ENCODE data around the gene GPR107. TPM values are rescaled to one million over a fixed set of nuclear protein-coding genes. Genes with fewer than 3 reads are reported as not detected.

The GPR107 gene
- total RNA-seq, 1 experiment from 2014 or later, result 33.2 TPM

GRCh38 chr9:130013326-130013725, 40.4 kb upstream of the GPR107 start (continued):
- TF ChIP-seq ARID4B (CRISPR knock-in tag; IDR thresholded peaks at IDR 0.05; ENCODE audit: borderline replicate concordance), result no peak

- no peak for ATAC-seq
- peaks cover 9% of the 10 kb centered on the region for H3K36me3 Mint-ChIP-seq
- no peaks in the 10 kb centered on the region for H3K27me3 Mint-ChIP-seq (ENCODE audit: low read depth)
- ChIA-PET CTCF (no interaction called here), POLR2A (no interaction called here)
- DNase-seq (ENCODE audit: low spot score), result no peak
- no peak overlapping the region for H3K27ac Mint-ChIP-seq
- peaks cover 10% of the 10 kb centered on the region for H3K9me3 Mint-ChIP-seq
- H3K4me3 Mint-ChIP-seq, result no peak overlapping the region
- H3K4me1 Mint-ChIP-seq, result no peaks in the 10 kb centered on the region
- TF ChIP-seq GABPB1 (CRISPR knock-in tag; IDR thresholded peaks at IDR 0.05) (no peak), ESRRA (CRISPR knock-in tag; IDR thresholded peaks at IDR 0.05; ENCODE audit: borderline replicate concordance) (no peak), ATF3 (CRISPR knock-in tag; conservative IDR thresholded peaks at IDR 0.05) (no peak), MLX (CRISPR knock-in tag; IDR thresholded peaks at IDR 0.05) (no peak), ERG (CRISPR knock-in tag; IDR thresholded peaks at IDR 0.05) (no peak), PRRX2 (CRISPR knock-in tag; IDR thresholded peaks at IDR 0.05) (no peak), ZNF219 (CRISPR knock-in tag; IDR thresholded peaks at IDR 0.05; ENCODE audit: borderline replicate concordance) (no peak), CTCF (IDR thresholded peaks at IDR 0.05) (no peak), ZNF671 (CRISPR knock-in tag; IDR thresholded peaks at IDR 0.05) (no peak), ZNF512 (CRISPR knock-in tag; IDR thresholded peaks at IDR 0.05; ENCODE audit: borderline replicate concordance) (no peak), FOXK1 (CRISPR knock-in tag; IDR thresholded peaks at IDR 0.05) (no peak), ZNF423 (CRISPR knock-in tag; IDR thresholded peaks at IDR 0.05) (no peak), NR3C1 (CRISPR knock-in tag; conservative IDR thresholded peaks at IDR 0.05; ENCODE audit: low read depth) (no peak), OVOL2 (CRISPR knock-in tag; IDR thresholded peaks at IDR 0.05; ENCODE audit: borderline replicate concordance) (no peak)
Observed at GRCh38 chr9:130015353-130016019, 38.2 kb upstream of the GPR107 start.

Data from WTC11 (cell line).